NCI-H1417 treated with DMSO at 0.1 percent for 48 hours (cell line): ENCODE measurements around the gene ZDHHC3.
"Not testable (repeated sequence)": the region's sequence is repeated elsewhere in the genome, so short reads cannot be mapped to it uniquely, and the experiment has no call there.

Experiments
- DNase-seq: peaks from one replicate; lab custom pipeline; 2025; lab: John Stamatoyannopoulos, UW

The ZDHHC3 gene

DNA sequence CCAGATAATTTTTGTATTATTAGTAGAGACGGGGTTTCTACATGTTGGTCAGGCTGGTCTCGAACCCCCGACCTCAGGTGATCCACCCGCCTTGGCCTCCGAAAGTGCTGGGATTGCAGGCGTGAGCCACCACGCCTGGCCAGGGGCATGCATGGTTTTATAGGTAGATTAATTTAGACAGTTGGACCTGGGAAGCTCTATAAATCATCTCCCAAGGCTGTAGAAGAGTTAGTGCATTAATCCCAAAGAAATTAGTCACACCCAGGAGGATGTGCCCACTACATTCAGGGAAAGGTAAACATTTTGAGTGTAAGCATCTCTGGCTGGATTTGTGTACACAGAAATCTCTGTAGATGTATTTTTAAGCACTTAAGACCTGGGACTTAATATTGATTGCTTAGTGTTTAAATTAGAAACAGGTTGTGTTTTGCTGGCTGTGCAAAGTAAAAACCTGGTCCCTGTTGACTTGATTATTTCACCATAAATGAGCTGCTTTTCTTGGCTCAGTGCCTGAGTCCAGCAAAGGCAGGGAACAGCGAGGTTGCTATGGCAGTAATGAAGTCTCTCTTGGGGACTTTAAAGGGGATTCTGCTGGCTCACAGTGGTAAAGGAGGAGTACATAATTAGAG is 19.3 kb upstream of the ZDHHC3 start:
- DNase-seq: peak; percentile 20

DNA sequence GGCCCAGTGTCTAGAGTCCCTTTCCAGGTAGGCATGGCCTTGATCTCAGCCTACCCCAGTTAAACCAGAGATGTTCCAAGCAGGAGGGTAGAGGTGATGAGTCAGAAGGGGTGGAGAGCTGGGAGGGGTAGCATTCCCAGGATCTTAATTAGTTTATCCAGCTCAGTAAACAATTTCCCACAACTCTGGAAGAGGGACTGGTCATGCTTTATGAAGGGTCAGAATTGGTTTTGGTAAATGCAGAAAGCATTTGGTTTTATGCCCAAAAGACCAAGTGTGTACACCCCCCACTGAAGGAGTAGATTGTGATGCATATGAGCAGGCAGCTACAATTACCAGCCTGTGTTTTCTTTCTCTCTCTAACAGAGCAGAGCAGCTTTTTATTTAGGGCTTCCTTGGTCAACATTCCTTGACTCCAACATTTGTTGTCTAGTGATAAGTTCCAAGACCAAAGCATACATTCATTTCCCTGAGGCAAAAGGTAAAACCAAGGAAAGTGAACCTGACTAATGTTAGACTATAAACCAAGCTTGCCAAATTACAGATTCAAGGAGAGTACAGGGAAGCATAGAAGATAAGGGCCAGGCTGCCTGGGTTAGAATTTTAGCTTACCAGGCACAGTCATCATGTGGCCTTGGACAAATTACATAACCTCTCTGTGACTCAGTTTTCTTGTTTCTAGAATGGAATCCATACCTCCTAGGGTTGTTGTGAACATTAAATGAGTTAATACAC is 17.7 kb upstream of the ZDHHC3 start:
- no peak for DNase-seq

DNA sequence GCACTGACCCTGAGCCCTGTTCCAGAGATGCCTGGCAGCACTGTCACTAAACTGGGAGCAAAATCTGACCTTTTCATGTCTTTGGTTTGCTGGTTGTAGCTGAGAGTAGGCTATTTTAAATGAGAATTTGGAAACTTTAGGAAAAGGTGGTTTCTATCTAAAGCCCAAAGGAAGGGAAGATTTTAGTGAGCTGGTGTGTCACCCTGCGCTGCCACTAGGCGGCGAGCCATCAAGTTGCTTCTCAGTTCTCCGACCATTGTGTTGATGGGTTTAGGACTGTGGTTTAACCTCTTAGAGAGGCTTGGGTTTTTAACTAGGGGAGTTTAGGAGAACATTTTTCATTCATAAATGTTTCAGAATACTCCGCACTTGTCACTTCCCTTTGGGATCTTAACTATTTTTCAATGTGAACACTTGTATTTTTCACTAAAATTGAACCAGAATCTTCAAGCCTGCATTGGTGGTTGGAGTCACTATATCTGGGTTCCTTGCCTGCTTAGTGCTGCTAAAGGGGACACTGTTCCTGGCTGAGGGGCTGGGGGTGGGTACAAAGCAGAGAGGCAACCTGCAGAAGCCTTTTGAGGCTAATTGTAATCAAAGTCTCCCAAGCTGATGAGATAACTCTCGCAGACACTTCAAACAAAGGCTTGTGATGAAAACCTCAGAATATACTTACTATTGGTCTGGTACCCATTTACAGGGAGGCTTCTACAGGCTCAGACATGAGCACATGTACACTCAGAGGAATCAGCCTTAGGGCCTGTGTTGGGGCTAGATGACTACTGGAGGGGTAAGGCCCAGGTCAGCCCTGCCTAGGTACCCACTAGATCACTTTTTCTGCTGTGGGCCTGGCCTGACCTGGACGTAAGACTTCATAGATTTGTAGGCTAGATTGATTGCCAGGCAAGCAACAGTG is 16.8 kb upstream of the ZDHHC3 start:
- DNase-seq: no peak

DNA sequence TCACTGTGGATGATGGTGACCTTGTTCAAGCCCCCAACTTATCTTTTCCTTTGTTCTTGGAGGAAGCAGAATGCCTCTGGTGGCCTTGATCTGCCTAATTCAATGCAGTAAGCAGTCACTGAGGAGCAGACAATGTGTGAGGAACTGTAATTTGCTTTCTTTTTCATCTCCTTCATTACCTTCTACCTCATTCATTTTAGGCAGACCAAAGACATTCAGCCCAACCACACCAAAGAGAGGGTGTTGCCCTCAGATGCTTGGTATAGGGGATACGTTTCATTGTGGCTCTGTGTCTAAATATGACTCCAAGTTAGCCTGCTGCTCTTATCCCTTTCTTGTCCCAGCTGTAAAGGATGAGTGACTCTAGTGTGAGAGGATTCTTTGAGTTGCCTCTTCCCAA is 15.4 kb upstream of the ZDHHC3 start:
- no peak for DNase-seq

DNA sequence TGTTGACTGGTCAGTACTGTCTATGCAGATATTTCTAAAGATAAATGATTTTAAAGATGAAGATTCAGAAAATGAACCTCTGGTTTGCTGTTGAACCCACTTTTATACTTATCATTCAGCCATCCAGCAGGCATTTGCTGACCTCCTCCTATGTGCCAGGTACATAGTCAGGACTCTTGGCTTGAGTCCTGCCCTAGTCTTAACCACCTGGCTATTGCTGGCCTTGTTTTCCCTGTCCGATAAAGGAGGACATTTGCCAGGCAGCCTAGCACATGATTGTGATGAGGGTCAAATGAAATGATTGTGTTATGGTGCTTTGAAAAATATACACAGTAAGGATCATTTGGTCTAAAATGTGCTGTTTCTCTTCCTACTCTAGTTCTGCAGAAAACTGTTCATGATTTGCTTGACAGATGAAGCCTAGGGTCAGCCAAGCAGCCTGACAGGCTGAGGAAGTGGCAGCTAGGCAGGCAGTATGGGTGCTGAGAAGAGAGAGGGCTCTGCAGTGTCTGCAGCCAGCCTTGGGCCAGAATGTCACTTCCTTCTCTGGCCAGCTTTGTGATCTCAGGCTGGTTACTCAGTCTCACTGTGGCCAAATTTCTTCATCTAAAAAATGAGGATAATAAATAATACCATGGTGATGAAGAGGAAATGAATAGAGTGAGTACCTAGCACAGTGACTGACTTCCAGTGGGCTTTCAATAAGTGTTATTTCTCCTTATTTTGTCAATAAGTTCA is 13.8 kb upstream of the ZDHHC3 start:
- DNase-seq: no peak

DNA sequence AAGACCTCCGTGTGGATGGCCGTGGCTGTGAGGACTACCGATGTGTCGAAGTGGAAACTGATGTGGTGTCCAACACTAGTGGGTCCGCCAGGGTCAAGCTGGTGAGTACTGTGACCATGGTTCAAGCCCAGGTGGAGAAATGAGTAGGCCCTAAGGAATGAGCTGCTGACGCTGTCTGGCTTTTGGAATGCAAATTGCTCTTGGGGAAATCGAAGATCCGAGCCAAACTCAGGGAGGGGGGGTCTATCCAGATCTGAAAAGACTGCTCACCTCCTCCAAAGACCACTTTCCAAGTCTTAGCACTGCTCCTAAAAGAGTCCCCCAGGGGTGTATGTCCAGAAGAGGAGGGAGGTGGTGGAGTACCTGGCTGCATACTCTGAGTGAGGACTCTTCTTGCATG is 13.2 kb upstream of the ZDHHC3 start:
- DNase-seq: no peak

DNA sequence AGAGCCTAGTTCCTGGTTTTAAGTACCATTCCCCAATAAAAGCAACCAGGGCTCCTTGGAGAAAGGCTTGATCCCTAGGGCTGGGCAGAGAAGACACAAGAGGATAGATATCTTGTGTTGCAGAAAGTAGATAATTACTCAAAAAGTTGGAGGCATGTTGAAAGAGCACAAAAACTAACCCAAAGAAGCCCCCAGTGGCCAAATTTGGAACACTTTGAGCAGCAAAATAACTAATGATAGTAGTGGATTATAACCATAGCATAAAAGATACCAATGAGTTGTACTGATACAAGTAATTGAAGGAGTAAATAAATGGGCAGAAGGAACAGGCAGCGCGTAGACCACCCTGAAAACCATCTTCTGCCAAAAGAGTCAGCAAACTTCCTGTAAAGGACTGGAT is 12.1 kb upstream of the ZDHHC3 start:
- DNase-seq: no peak

DNA sequence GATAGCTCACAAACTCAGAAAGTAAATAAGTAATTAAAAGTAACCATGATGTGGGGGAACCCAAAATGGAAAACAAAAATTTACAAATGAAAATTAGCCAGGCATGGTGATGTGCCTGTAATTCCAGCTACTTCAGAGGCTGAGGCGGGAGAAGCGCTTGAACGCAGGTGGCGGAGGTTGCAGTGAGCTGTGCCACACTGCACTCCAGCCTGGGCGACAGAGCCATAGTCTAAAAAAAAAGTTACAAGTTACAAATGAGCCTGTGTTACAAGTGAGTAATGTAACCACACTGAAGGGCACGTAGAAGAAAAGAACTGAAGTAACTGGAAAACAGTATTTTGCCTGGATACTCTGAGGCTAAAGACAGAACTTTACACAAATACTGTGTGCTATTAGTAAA is 11.4 kb upstream of the ZDHHC3 start:
- no peak for DNase-seq

DNA sequence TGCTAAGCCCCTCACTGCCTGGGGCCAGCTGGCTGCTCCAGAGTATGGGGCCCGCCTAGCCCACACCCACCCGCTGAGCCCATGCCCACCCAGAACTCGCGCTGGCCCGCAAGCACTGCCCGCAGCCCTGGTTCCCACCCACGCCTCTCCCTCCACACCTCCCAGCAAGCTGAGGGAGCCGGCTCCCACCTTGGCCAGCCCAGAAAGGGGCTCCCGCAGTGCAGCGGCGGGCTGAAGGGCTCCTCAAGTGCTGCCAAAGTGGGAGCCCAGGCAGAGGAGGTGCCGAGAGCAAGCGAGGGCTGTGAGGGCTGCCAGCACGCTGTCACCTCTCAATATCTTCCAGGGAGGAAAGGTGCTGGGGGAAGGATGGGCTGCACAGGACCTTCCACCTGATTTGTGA is 10.4 kb upstream of the ZDHHC3 start:
- not testable (repeated sequence) for DNase-seq

DNA sequence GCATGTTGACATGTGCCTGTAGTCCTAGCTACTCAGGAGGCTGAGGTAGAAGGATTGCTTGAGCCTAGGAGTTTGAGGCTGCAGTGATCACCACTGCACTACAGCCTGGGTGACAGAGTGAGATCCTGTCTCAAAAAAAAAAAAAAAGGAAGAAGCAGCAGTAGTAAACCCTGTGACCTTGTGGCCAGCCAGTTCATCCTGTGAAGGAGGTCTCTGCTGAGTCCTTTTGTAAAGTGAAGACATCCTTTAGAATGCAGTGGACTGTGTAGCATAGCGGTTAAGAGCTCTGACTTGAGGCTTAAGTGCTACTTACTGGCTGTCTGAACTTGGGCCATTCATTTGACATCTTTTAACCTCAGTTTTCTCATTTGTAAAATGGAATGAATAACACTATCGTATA is 8.4 kb upstream of the ZDHHC3 start:
- DNase-seq: no peak

DNA sequence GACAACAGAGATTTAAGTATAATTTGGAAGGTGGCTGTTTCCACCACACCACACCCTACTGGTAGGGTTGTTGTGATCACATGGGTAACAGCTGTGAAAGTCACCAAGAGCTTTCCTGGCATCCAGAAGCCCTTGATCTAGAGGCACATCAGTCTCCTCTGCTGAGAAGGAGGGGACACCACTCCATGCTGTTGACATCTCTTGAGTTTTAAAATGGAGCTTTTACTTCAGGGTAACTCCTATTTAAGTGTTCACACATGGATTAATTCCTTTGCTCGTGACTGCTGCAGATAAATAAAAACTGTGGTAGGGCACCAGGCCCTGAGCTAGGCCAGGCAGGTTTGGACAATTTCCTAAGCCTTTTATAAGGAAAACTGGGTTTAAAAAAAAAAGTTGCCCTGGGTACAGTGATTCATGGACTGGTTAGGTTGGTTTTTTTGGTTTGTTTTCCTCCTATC is 7.5 kb upstream of the ZDHHC3 start:
- no peak for DNase-seq

DNA sequence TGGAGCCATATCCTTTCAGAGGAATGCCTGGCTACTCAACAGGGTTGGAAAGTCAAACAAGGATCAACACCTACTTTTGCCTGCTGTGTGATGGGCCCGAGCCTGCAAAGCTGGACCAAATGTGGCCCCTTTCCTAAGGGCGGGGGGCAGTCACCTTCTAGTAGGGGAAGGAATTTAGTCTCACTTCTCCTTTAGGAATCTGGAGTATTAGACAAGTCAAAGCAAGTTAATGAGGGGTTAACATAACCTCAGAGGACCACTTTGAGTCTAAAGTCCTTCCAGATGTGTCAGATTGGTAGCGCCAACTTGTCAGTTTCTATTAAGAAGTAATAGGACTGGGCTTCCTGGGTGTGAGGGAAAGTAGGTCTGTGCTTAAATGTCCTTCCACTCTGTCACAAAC is 6.8 kb upstream of the ZDHHC3 start:
- DNase-seq: no peak

DNA sequence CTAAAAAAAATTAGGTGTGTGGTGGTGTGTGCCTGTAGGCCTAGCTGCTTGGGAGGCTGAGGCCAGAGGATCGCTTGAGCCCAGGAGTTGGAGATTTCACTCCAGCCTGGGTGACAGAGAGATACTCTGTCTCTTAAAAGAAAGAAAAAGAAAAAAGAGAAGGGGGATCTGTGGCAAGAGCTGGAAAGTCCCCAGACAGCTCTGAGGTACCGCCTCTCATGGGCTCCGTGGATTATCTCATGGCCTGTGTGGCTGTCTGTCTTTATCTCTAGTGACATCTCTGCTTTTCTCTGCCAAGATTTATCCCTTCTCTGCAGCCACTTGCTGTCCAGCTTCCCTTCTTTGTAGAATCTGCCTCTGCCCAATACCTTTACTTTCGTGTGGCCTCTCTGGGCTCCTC is 5.8 kb upstream of the ZDHHC3 start:
- no peak for DNase-seq

DNA sequence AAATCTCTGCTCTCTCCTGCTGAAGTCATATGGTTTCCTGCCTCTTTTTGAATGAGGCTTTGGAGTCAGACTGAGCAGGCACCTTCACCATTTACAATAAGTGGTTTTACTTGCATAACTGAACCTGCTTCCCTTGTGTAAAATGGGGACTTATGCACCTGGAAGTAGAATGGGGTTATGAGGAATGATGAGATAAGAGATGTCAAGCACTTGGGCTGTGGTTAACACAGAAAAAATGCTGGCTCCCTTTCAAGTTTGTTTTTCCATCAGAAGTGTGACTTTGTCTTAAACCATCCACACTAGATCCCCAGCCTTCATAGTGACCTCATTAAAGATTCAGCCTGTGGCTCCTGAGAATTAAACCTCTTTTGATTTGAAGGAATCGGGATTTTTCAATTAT is 5.2 kb upstream of the ZDHHC3 start:
- no peak for DNase-seq

DNA sequence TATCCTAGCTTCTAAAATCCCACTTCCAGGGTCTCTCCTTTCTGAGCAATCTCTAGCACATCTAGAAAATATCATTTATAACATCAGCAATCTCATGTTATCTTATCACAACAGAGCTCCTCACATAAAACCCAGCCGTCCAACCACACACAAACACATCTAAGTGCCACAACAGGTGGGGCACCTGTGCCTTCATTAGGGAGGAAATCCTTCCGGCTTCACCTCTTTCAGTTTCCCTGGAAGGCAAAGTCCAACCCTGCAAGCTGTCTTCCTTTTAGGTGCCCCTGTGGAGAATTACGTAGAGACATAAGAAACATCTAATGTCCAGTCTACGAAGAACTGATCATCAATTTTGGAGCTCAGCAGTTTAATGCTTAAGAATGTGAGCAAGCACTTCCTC is 1.6 kb downstream of the ZDHHC3 start:
- no peak for DNase-seq

DNA sequence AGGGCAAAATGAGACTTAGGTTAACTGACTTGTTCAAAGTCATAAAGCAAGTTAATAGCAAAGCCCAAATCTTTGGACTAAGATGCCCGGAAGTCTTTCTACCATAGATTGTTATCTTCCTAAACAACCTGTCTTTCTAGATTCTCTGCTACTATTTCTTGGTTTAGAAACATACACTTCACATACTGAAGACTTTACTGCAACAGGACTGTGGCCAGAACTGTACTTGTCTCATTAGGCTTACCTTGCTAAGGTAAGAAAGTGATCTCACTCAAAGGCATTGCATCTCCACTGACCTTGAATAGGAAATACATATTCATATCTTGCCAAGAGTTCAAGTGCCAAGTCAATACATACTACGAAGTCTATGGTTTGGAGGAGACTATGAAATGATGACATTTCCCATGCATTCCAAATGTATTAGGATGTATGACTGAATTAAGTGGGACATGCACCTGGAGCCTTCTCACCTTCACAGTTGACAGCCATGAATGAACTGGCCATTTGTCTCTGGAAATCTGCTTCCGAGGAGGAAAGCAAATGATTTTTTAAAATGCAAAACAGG is 5.0 kb downstream of the ZDHHC3 start:
- no peak for DNase-seq

DNA sequence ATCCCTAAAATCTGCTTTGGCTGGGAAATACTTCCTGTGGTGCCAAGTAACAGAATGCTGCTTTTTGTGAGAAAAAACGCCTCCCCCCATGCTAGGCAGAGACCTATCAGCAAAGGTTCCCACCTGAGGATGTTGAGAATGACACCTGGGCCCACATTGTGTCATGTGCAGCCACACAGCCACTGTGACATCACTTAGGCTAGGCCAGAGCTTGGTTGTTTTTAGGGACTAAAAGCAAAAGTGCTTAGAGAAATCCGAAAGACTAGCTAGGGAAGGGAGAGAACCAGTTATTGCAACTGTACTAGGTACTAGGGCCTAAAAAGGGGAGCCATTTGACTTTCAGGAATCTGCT is 6.2 kb downstream of the ZDHHC3 start:
- no peak for DNase-seq

DNA sequence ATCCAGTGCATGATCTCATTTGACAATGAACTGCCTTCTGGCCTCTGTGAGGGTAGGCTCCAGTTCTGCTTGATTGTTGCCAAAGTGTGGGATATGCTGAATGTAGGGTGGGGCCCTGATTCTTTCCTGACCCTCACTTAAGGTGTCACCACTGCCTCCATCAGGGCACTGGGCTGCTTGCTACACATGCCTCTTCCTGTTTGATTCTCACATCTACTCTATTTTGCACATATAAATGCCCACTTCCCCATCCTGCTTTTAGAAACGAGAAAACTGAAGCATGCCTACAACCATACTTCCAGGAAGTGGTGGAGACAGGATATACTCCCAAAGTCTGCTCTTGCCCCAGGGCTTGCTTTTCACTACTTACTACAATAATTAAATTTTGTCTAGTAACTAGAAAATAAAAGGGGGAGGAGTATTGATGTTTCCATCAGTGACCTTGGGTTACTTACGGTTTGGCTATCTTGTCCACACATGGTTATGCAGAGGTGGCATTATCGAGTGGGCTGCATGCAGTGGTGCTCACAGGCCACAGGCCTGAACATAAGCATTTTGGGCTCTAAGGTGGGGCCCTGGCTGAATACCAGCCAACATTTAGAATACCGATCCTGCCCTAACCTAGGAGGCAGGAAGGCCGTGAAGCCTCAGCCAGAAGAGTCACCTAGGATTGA is 6.7 kb downstream of the ZDHHC3 start:
- DNase-seq: no peak

DNA sequence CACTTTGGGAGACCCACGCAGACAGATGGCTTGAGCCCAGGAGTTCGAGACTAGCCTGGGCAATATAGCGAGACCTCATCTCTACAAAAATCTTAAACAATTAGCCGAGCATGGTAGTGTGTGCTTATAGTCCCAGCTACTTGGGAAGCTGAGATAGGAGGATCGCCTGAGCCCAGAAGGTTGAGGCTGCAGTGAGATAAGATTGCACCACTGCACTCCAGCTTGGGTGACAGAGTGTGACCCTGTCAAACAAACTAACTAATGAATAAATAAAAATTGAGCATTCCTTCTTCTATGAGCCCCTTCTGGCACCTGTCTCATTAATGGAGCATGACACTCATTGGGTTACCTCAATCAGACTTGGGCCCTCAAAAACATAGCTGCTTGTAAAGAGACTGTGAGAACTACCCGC is 7.5 kb downstream of the ZDHHC3 start:
- DNase-seq: no peak

DNA sequence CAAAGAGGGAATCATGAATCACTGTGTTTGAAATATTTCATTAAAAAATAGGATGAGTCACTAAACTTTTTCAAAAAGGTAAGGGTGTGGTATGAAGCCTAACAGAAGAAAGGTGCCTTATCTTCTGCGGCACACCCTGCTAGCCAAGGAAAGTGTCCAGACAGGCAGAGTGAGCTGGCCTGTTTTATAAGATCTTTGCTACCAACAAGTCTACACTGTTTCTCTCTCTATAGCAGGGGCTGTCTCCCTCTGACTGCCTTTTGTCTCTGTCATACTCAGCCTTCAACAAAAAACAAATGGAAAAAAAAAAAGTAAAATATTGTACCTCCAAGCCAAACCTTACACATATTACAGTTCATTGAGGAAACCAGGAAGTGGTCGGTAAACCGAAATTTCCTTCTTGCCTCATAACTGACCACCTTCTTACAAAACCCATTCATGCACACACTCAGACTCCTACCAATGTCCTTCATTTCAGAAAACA is 9.1 kb downstream of the ZDHHC3 start:
- DNase-seq: no peak

DNA sequence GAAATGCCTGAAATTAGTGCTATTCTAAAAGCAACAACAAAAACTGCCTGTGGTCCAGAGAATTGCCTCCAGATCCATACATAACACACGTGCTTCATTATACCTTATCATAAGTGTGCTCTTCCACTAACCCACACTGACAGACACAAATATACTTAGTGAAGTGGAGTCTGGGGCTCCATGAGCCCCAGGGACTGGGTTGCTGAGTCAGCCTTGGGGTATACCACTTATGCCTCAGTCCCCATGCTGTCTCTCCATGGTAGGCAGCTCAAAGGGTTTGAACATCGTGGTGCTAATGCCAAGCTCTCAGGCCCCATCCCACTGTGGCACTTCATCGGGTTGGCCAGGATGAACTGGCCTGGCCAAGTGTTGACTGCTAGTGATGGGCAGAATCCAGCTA is 10.8 kb downstream of the ZDHHC3 start:
- DNase-seq: no peak
